K562 (cell line): ENCODE data around the gene EVX1. TPM values are rescaled to one million over a fixed set of nuclear protein-coding genes. Genes with fewer than 3 reads are reported as not detected.
A peak's percentile ranks its signal among the peaks of the same experiment; 100 is the strongest.

Source experiments
- ATAC-seq: fragments of 200-7000 bp; cut with Tn5 transposase; 3 replicates; pipeline ENCODE4 v1.9.1; 2020; ENCODE audit warnings: moderate library complexity
- BruUV-seq: library from RNA; stranded (reverse); fragments of 400-500 nt; replicated peaks from 2 replicates; lab custom pipeline; 2021; lab: Mats Ljungman, UMichigan
- CTCF ChIA-PET: fragments of 300-600 bp; formaldehyde crosslinking; extraction: SDS; loops from one replicate; lab custom pipeline; 2021; ENCODE audit warnings: low intra/inter-chr PET ratio; lab: Yijun Ruan, JAX
- POLR2A ChIA-PET: fragments of 300-600, 350-650 bp; sonication (Branson Sonifier 250); formaldehyde crosslinking; extraction: SDS; loops from one replicate; lab custom pipeline; 2021; ENCODE audit warnings: antibody characterized with exemption, inconsistent platforms; lab: Yijun Ruan, JAX
- DNase-seq, 4 experiments: peaks; one replicate each; pipeline versions ENCODE4 v3.0.0 to v3.0.0-alpha.2; 2011 to 2018; ENCODE audit warnings: low spot score in 3 of 4, mixed read lengths in 3 of 4; ENCODE audit errors: extremely low read depth in 1 of 4
- FAIRE-seq: peaks from 2 replicates; lab custom pipeline; 2011; peaks lifted over from hg19 to GRCh38; lab: Jason Lieb, UNC
- H2AFZ ChIP-seq: 2 replicates; pipeline ENCODE4 v1.6.0; 2011; ENCODE audit warnings: low read depth, low read length, control low read depth, inconsistent platforms
- H3K27ac ChIP-seq: fragments of 200-600 bp; 3 replicates; pipeline ENCODE4 v1.8.0; 2011; ENCODE audit warnings: low read depth, mild to moderate bottlenecking, control low read depth, inconsistent platforms, low read length, moderate library complexity, mixed read lengths; ENCODE audit errors: extremely low read depth
- H3K27me3 ChIP-seq, 2 experiments: fragments of 300-600 bp in 1 of 2; 2 replicates in 1 of 2; 3 replicates in 1 of 2; pipeline versions ENCODE4 v1.6.0 to v1.8.0; 2011; ENCODE audit warnings: inconsistent platforms in 2 of 2, low read length in 2 of 2, mild to moderate bottlenecking in 1 of 2, mixed read lengths in 1 of 2, moderate library complexity in 1 of 2; ENCODE audit not compliant: control insufficient read depth in 2 of 2, insufficient read depth in 2 of 2
- H3K36me3 ChIP-seq: fragments of 300-600 bp; 3 replicates; pipeline ENCODE4 v1.8.0; 2011; ENCODE audit warnings: mild to moderate bottlenecking, low read length, inconsistent platforms; ENCODE audit not compliant: control insufficient read depth, insufficient read depth
- H3K4me1 ChIP-seq, 2 experiments: fragments of 200-600 bp in 1 of 2; replicated peaks in 1 of 2; 2 replicates in 1 of 2; 3 replicates in 1 of 2; pipeline versions ENCODE4 v1.5.1 to v1.8.0; 2011; ENCODE audit warnings: inconsistent platforms in 2 of 2, low read length in 2 of 2, mild to moderate bottlenecking in 1 of 2, mixed read lengths in 1 of 2, moderate library complexity in 1 of 2; ENCODE audit not compliant: control insufficient read depth in 2 of 2, insufficient read depth in 2 of 2
- H3K4me2 ChIP-seq: 2 replicates; pipeline ENCODE4 v1.6.1; 2011; ENCODE audit warnings: low read length, control low read depth, inconsistent platforms, mixed read lengths; ENCODE audit not compliant: insufficient read depth
- H3K4me3 ChIP-seq: fragments of 200-600 bp; sonication (generic), shearing (Covaris generic); 2 replicates; pipeline ENCODE4 v1.5.1; 2016; ENCODE audit warnings: control low read depth, inconsistent platforms
- H3K79me2 ChIP-seq: fragments of 200-600 bp; 3 replicates; pipeline ENCODE4 v1.8.0; 2011; ENCODE audit warnings: low read length, inconsistent platforms; ENCODE audit not compliant: control insufficient read depth, insufficient read depth
- H3K9ac ChIP-seq, 2 experiments: 2 replicates each; pipeline versions ENCODE4 v1.6.0 to v1.6.1; 2011; ENCODE audit warnings: low read depth in 2 of 2, low read length in 2 of 2, control low read depth in 1 of 2, inconsistent platforms in 1 of 2, mild to moderate bottlenecking in 1 of 2, mixed read lengths in 1 of 2; ENCODE audit not compliant: insufficient read depth in 1 of 2
- H3K9me1 ChIP-seq: one replicate; pipeline ENCODE4 v1.6.0; 2011; ENCODE audit warnings: inconsistent platforms, mild to moderate bottlenecking, low read length, moderate library complexity; ENCODE audit not compliant: control insufficient read depth, insufficient read depth
- H3K9me3 ChIP-seq: replicated peaks from 2 replicates; pipeline ENCODE4 v1.5.1; 2011; ENCODE audit warnings: low read depth, low read length, inconsistent platforms; ENCODE audit not compliant: control insufficient read depth, insufficient read depth
- H4K20me1 ChIP-seq: replicated peaks from 2 replicates; pipeline ENCODE4 v1.6.1; 2011; ENCODE audit warnings: low read length, inconsistent platforms, mixed read lengths; ENCODE audit not compliant: control insufficient read depth, insufficient read depth
- TAF1 ChIP-seq: IDR thresholded peaks from 2 replicates; pipeline ENCODE4 v1.6.1; 2011; ENCODE audit warnings: mild to moderate bottlenecking, low read length, moderate library complexity; ENCODE audit not compliant: insufficient read depth, control insufficient read depth, severe bottlenecking; ENCODE audit errors: extremely low read depth
- ZNF239 ChIP-seq: fragments of 250-450 bp; sonication (Bioruptor Pico); IDR thresholded peaks from 2 replicates; pipeline ENCODE4 v1.4.0; 2020; ENCODE audit warnings: mild to moderate bottlenecking
- WGBS: fragments of 100-300 bp; shearing (Covaris generic); methylation state at CpG from one replicate; pipeline ENCODE4 v1.1.6; 2016; ENCODE audit warnings: low coverage, mixed read lengths; ENCODE audit not compliant: insufficient coverage; ENCODE audit errors: missing lambda C conversion rate; 5-methylcytosine and 5-hydroxymethylcytosine counted together
- in situ Hi-C: fragments of 300-500 bp; cut with MboI; formaldehyde crosslinking; loops from 4 replicates; pipeline ENCODE4 v1.15.0; 2018; ENCODE audit warnings: inconsistent platforms, mixed read lengths
- intact Hi-C: fragments of 100-400 bp; cut with micrococcal nuclease; formaldehyde crosslinking; loops from 2 replicates; pipeline ENCODE4 v1.14.2; 2022
- polyA plus RNA-seq, 8 experiments: library from polyadenylated mRNA; depleted of rRNA in 4 of 8; stranded (reverse) in 5 of 8; unstranded in 3 of 8; fragments of >200 nt; fragmentation: Nextera tagmentation in 2 of 8; fragmentation: Illumina TruSeq in 1 of 8; extraction: Ambion mirVana in 2 of 8; extraction: Trizol in 1 of 8; gene quantifications; 2 replicates each; pipeline versions ENCODE4 v1.2.1 to v1.2.3, GENCODE V29; 2011 to 2014; ENCODE audit warnings: inconsistent platforms in 1 of 8, missing spikeins in 1 of 8
- total RNA-seq, 7 experiments: library from RNA; depleted of rRNA in 6 of 7; stranded (reverse); fragments of >200 nt in 6 of 7; fragmentation: Illumina TruSeq in 2 of 7; extraction: Trizol in 2 of 7; gene quantifications; 2 replicates each; pipeline versions ENCODE4 v1.2.1 to v1.2.3, GENCODE V29; 2011 to 2021; ENCODE audit warnings: low replicate concordance in 1 of 7

Gene EVX1
- total and polyA plus RNA-seq, 9 of the 15 experiments (the other 6 are each of a cell fraction or from before 2014, with no cell fraction given), result not detected

GRCh38 chr7:27198871-27199801 lies 43.5 kb upstream of the EVX1 start:
- no peaks in the 10 kb centered on the region for H3K9me3 ChIP-seq
- H3K4me1 ChIP-seq, result peaks cover 0 to 11% of the 10 kb centered on the region in 2 experiments; a peak in 1 of 5 replicates
- H2AFZ ChIP-seq, result no peak overlapping the region
- intact Hi-C loops (loop anchor here (5.0 kb wide), 2 partner anchors 378 to 573 kb away; no protein-coding TSS in a partner anchor), in situ Hi-C loops (no loop called here)
- 0 out of 2 replicates have a peak, but pooled peaks cover 3% of the 10 kb centered on the region for H4K20me1 ChIP-seq
- no peak overlapping the region for H3K27ac ChIP-seq
- TF ChIP-seq TAF1 (no peak), ZNF239 (CRISPR knock-in tag) (peak; percentile 84)
- ChIA-PET POLR2A (interaction anchor here (0.5 to 0.7 kb wide), 2 partner anchors 543 to 706 kb away, joined by 3 read pairs; no protein-coding TSS in a partner anchor), CTCF (interaction anchor here (0.6 kb wide), 1 partner anchor 1491 kb away, joined by 3 read pairs; no protein-coding TSS in a partner anchor)
- FAIRE-seq (no peak), ATAC-seq (no peak), DNase-seq (no peak)
- no peaks in the 10 kb centered on the region for H3K79me2 ChIP-seq
- no peaks in the 10 kb centered on the region for H3K36me3 ChIP-seq
- H3K27me3 ChIP-seq, result peaks cover 30 to 50% of the 10 kb centered on the region in 2 experiments
- 42% methylated on average over 27 of the region's 93 CpGs for WGBS
- no peak overlapping the region for H3K4me3 ChIP-seq
- no peaks in the 10 kb centered on the region for H3K9me1 ChIP-seq
- BruUV-seq, result no TSS peak
- H3K9ac ChIP-seq, result no peak overlapping the region
- no peak overlapping the region for H3K4me2 ChIP-seq
